ENCODE results near the gene SF3A1.

DNA sequence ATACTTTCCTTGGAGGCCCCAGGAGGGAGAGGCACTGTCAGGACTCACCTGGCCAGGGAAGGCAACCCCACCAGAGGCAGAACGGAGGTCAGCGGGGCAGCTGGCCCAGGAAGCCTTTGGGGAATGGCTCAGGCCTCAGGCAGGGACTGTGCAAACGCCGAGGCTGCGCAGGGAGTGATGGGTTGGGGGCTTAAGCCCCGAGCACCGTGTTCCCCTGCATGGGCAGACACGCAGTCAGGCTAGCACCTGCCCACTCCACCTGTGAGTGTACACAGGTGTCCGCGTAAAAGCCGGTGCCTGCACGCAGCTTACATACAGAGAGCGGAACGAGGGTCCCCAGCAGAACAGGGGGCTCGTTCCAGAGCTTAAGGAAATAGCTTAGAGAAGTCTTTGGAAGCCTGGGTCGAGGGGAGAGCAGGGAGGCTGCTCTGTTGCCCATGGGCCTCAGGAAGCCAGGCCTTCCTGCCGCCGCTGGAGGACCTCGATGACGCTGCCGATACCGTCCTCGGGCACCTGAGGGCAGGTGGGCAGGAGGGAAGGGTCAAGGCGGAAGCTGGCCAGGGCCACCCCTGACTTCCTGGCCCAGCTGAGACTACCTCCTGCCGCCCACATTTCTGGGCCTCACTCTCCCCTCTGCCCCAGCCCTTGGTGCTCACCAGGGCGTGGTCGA lies 71.4 kb downstream of the SF3A1 start:
- no peak for TF ChIP-seq POLR2A (IDR thresholded peaks at IDR 0.05)
- TF ChIP-seq, protein P1, sequence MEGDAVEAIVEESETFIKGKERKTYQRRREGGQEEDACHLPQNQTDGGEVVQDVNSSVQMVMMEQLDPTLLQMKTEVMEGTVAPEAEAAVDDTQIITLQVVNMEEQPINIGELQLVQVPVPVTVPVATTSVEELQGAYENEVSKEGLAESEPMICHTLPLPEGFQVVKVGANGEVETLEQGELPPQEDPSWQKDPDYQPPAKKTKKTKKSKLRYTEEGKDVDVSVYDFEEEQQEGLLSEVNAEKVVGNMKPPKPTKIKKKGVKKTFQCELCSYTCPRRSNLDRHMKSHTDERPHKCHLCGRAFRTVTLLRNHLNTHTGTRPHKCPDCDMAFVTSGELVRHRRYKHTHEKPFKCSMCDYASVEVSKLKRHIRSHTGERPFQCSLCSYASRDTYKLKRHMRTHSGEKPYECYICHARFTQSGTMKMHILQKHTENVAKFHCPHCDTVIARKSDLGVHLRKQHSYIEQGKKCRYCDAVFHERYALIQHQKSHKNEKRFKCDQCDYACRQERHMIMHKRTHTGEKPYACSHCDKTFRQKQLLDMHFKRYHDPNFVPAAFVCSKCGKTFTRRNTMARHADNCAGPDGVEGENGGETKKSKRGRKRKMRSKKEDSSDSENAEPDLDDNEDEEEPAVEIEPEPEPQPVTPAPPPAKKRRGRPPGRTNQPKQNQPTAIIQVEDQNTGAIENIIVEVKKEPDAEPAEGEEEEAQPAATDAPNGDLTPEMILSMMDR (IDR thresholded peaks at IDR 0.05): no peak

Measured in body of pancreas (tissue), 4 donors.